ENCODE measurements around the gene ATPAF2.

The ATPAF2 gene

DNA sequence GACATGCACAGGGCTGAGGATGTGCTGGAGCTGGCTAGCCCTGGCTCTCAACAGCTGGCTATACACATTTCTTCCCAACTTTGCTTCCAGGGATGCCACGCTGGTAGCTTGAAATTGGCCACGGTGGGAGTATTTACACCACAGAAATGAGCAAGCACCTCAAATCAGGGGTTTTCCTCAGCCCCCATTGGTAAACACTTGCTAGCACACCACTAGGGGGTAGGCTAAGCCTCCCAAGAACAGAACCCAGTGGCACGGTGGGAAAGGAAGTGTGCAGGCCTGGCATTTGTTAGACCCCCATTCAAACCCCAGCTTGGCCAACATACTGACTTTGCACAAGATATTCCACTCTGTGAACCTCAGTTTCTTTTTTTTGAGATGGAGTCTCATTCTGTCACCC is 53.4 kb downstream of the ATPAF2 start:
- Histone ChIP-seq H3K9me2 (ENCODE audit: low read depth, low read length) (no peaks in the 10 kb centered on the region), H3K36me3 (ENCODE audit: insufficient read depth, low read length) (no peaks in the 10 kb centered on the region), H3K4me3 (ENCODE audit: low read depth, low read length, poor library complexity, severe bottlenecking) (no peak overlapping the region), H3K27ac (ENCODE audit: low read depth, low read length, poor library complexity, severe bottlenecking) (no peak overlapping the region), H3K9me3 (ENCODE audit: low read length) (no peaks in the 10 kb centered on the region), H2AFZ (ENCODE audit: low read length) (no peak overlapping the region), H4K20me1 (ENCODE audit: insufficient read depth, low read length) (no peaks in the 10 kb centered on the region), H3F3A (ENCODE audit: insufficient read depth, low read length) (no peaks in the 10 kb centered on the region), H3K4me1 (ENCODE audit: insufficient read depth, low read length, severe bottlenecking) (no peaks in the 10 kb centered on the region), H3K27me3 (ENCODE audit: insufficient read depth, low read length) (peaks cover 5% of the 10 kb centered on the region; the same call in 1 of the 2 replicates), H3K9ac (ENCODE audit: low read length) (no peak overlapping the region), H3K79me2 (ENCODE audit: insufficient read depth, low read length) (no peaks in the 10 kb centered on the region), H3K4me2 (ENCODE audit: low read length) (no peak overlapping the region)
- no peak for TF ChIP-seq EZH2 (IDR thresholded peaks at IDR 0.05; ENCODE audit: borderline replicate concordance, low read length)
- TF ChIP-seq CTCF (IDR thresholded peaks at IDR 0.05; ENCODE audit: low read length): peak; percentile 47

GRCh38 chr17:17985153-17985552 is 53.8 kb downstream of the ATPAF2 start:
- H3K79me2 ChIP-seq (ENCODE audit: insufficient read depth, low read length): no peaks in the 10 kb centered on the region
- H3K27ac ChIP-seq (ENCODE audit: low read depth, low read length, poor library complexity, severe bottlenecking): no peak overlapping the region
- H4K20me1 ChIP-seq (ENCODE audit: insufficient read depth, low read length): no peaks in the 10 kb centered on the region
- H3K4me2 ChIP-seq (ENCODE audit: low read length): no peak overlapping the region
- no peak overlapping the region for H2AFZ ChIP-seq (ENCODE audit: low read length)
- no peaks in the 10 kb centered on the region for H3K9me3 ChIP-seq (ENCODE audit: low read length)
- no peak overlapping the region for H3K4me3 ChIP-seq (ENCODE audit: low read depth, low read length, poor library complexity, severe bottlenecking)
- TF ChIP-seq EZH2 (IDR thresholded peaks at IDR 0.05; ENCODE audit: borderline replicate concordance, low read length): no peak
- TF ChIP-seq CTCF (IDR thresholded peaks at IDR 0.05; ENCODE audit: low read length): no peak
- H3F3A ChIP-seq (ENCODE audit: insufficient read depth, low read length): no peaks in the 10 kb centered on the region
- peaks cover 5% of the 10 kb centered on the region; the same call in 1 of the 2 replicates for H3K27me3 ChIP-seq (ENCODE audit: insufficient read depth, low read length)
- no peaks in the 10 kb centered on the region for H3K9me2 ChIP-seq (ENCODE audit: low read depth, low read length)
- no peaks in the 10 kb centered on the region for H3K4me1 ChIP-seq (ENCODE audit: insufficient read depth, low read length, severe bottlenecking)
- no peaks in the 10 kb centered on the region for H3K36me3 ChIP-seq (ENCODE audit: insufficient read depth, low read length)
- H3K9ac ChIP-seq (ENCODE audit: low read length): no peak overlapping the region

GRCh38 chr17:17983776-17984175 is 55.2 kb downstream of the ATPAF2 start:
- Histone ChIP-seq H3F3A (ENCODE audit: insufficient read depth, low read length) (no peaks in the 10 kb centered on the region), H3K27me3 (ENCODE audit: insufficient read depth, low read length) (no peaks in the 10 kb centered on the region; the same call in 1 of the 2 replicates), H4K20me1 (ENCODE audit: insufficient read depth, low read length) (no peaks in the 10 kb centered on the region), H3K36me3 (ENCODE audit: insufficient read depth, low read length) (no peaks in the 10 kb centered on the region), H3K9ac (ENCODE audit: low read length) (no peak overlapping the region), H3K4me1 (ENCODE audit: insufficient read depth, low read length, severe bottlenecking) (no peaks in the 10 kb centered on the region), H3K4me2 (ENCODE audit: low read length) (no peak overlapping the region), H3K9me3 (ENCODE audit: low read length) (no peaks in the 10 kb centered on the region), H2AFZ (ENCODE audit: low read length) (no peak overlapping the region), H3K79me2 (ENCODE audit: insufficient read depth, low read length) (no peaks in the 10 kb centered on the region), H3K9me2 (ENCODE audit: low read depth, low read length) (no peaks in the 10 kb centered on the region), H3K27ac (ENCODE audit: low read depth, low read length, poor library complexity, severe bottlenecking) (no peak overlapping the region), H3K4me3 (ENCODE audit: low read depth, low read length, poor library complexity, severe bottlenecking) (no peak overlapping the region)
- no peak for TF ChIP-seq EZH2 (IDR thresholded peaks at IDR 0.05; ENCODE audit: borderline replicate concordance, low read length)
- TF ChIP-seq CTCF (IDR thresholded peaks at IDR 0.05; ENCODE audit: low read length): no peak

Measured in OCI-LY1 (cell line).